GM23338 (cell line): ENCODE results near the gene TLE1. TPM values are rescaled to one million over a fixed set of nuclear protein-coding genes. Genes with fewer than 3 reads are reported as not detected.

Experiments used
- polyA plus RNA-seq: library from polyadenylated mRNA; unstranded; fragments of >200 nt; fragmentation: Nextera tagmentation; extraction: Ambion mirVana; gene quantifications from 2 replicates; pipeline ENCODE4 v1.2.1, GENCODE V29; 2016
- small RNA-seq: library from RNA; depleted of rRNA; stranded (forward); fragments of <200 nt; gene quantifications from one replicate; pipeline ENCODE3, GENCODE V24; 2014; ENCODE audit warnings: low replicate concordance
- total RNA-seq: library from RNA; depleted of rRNA; stranded (reverse); fragments of >200 nt; shearing (Covaris generic); gene quantifications from 2 replicates; pipeline ENCODE4 v1.2.3, GENCODE V29; 2014; rRNA removed

Gene TLE1
- total and polyA plus RNA-seq, 2 experiments from 2014 or later: 58.1 to 132 TPM

Small RNA genes within 50 kb of the gene (small RNA-seq; reads per million reads assigned to genes)
- gene RNU6-1035P: not detected

Other genes starting within 250 kb of the TLE1 start
- not detected in 2 replicates for gene SPATA31D4, start 238.9 kb upstream of the TLE1 start, total RNA-seq
- not detected in 2 replicates for gene SPATA31D4, start 238.9 kb upstream of the TLE1 start, polyA plus RNA-seq